Stimulated activated CD8-positive, alpha-beta memory T cell treated with anti-CD3 and anti-CD28 coated beads, Interleukin-7, amount 100 ng/mL, for 1 hour (primary cell): ENCODE measurements around the gene SEMA5B.

Experiments used
- DNase-seq, 2 donors: peaks; one replicate each; pipeline ENCODE4 v3.0.0-alpha.2; 2020; ENCODE audit warnings: low read depth in 2 of 2

SEMA5B gene

DNA sequence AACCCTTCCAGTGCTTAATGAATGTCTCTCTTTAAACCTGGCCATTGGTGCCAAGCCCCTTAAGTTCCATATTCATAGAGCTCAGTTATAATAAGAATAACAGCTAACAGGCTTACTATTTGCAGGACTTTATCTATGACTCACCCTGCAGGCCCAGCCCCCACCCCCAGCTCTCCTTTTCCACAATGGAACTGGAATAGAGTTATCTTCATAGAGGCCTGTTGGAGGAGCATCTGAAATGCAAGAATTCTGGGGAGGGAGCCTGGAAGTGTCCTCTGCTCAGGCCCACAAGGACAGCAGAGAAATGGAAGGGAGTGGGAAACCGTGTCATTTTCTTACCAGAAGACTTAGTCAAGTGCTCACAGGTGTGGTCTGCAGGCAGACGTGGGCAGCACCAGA lies 52.8 kb downstream of the SEMA5B start:
- no peak for DNase-seq

- DNase-seq: no peak
Observed at GRCh38 chr3:122973893-122974615, 53.5 kb downstream of the SEMA5B start.

DNA sequence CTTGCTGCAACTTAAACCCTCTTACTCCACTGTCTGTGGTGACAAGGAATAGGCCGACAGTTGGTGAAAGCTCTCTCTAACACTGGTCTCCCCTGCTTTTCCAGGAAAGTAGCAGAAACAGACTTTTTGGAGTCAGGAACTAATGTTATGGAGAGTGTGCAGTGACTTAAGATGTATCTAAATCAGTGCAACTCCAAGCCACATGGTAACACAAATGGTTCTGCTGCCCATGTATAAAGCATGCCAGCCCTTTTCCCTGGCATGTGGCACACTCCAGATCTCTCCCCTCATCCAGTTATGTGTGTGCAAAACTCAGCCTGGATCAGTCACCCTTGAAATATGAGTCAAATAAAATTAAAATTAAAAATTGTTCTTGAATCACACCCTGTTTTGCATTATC lies 55.4 kb downstream of the SEMA5B start:
- no peak for DNase-seq

DNA sequence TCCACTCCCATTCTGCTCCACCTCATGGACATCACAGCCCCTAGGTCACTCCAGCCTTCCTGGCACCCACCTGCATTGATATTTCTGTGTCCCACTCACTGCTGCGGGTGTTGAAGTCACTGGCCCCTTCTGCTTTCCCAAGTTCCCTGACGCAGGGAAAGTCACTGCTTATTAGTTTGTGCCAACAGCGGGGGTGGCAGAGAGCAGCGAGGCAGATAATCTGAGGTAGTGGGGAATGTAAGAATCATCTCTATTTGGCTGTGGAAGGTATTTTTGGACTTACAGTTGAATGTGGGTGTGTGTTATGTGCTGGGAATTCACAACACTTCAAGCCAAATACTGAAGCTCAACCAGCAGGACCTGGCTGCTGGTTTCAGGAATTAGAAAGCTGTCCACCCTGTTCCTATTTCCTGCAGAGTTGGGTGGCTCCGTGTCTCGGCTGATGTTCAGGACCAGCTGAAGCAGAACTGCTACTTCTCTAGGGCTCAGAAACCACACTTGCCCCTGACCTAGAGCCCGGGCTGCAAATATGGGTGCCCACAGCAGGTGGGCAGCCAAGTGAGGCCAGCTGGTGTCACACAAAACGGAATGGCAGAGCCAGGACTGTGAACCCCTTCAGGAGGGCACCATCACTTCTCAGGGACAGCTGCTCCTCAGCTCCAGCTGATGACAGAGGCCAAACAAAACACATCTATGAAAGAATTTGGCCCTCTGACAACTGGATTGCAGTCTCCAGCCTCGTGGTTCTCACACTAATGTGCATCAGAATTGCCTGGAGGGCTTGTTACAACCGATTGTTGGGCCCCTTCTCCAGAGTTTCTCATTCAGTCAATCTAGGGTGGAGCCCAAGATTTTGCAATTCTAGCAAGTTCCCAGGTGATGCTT lies 57.7 kb downstream of the SEMA5B start:
- DNase-seq: no peak

DNA sequence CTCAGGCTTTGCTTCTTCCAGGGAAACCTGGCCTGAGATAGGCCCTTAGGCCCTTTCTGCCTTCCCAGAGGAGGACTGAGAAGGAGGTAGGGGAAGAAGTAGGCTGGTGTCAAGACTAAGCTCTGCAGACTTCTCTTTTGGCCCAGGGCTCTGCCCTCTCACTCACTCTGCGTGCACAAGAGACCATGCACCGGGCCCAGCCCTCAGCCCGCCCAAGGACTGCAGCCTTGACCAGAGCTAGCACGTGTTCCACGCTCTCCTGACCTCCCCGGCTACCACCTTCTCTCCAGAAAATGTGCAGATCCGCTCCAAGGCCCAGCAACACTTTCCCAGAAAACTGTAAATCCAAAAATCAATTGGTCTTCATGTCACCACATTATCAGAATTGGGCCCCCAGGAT lies 59.8 kb downstream of the SEMA5B start:
- DNase-seq: no peak

- no peak for DNase-seq
Observed at GRCh38 chr3:122967356-122967755, 60.2 kb downstream of the SEMA5B start.

DNA sequence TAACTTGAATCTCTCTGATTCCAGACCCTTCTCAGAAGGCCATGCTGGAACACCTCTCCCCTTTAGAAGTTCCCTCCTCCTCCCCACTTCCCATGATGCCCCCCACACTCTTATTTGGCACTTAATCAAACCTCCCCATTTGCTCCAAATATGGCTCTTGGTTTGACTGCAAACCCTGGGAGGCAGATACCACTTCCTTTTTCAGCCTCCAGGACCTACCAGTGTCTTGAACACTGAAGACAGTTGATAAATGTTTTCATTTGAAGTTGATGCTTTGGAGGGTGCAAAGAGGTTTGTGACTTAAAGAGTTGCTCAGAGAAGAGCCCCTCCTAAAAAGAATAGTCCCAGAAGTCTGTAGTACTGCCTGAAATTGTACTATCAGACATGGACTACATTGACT lies 61.5 kb downstream of the SEMA5B start:
- no peak for DNase-seq

- DNase-seq: no peak
Observed at GRCh38 chr3:122964811-122965210, 62.8 kb downstream of the SEMA5B start.

GRCh38 chr3:122962149-122962548 lies 65.4 kb downstream of the SEMA5B start:
- no peak for DNase-seq

GRCh38 chr3:122961146-122961545 lies 66.4 kb downstream of the SEMA5B start:
- no peak for DNase-seq

DNA sequence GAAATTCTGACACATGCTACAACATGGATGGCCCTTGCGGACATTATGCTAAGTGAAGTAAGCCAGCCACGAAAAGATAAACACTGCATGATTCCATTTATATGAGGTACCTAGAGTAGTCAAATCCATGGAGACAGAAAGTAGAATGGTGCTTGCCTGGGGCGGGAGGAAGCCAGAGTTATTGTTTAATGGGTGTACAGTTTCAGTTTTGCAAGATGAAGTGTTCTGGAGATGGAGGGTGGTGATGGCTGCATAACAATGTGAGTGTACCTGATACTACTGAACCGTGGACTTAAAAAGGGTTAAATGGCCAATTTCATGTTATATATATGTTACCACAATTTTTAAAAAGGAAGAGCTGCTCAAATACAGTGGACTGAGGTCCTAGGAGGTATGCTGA lies 66.9 kb downstream of the SEMA5B start:
- no peak for DNase-seq

GRCh38 chr3:122959339-122959738 lies 68.2 kb downstream of the SEMA5B start:
- DNase-seq: no peak

DNA sequence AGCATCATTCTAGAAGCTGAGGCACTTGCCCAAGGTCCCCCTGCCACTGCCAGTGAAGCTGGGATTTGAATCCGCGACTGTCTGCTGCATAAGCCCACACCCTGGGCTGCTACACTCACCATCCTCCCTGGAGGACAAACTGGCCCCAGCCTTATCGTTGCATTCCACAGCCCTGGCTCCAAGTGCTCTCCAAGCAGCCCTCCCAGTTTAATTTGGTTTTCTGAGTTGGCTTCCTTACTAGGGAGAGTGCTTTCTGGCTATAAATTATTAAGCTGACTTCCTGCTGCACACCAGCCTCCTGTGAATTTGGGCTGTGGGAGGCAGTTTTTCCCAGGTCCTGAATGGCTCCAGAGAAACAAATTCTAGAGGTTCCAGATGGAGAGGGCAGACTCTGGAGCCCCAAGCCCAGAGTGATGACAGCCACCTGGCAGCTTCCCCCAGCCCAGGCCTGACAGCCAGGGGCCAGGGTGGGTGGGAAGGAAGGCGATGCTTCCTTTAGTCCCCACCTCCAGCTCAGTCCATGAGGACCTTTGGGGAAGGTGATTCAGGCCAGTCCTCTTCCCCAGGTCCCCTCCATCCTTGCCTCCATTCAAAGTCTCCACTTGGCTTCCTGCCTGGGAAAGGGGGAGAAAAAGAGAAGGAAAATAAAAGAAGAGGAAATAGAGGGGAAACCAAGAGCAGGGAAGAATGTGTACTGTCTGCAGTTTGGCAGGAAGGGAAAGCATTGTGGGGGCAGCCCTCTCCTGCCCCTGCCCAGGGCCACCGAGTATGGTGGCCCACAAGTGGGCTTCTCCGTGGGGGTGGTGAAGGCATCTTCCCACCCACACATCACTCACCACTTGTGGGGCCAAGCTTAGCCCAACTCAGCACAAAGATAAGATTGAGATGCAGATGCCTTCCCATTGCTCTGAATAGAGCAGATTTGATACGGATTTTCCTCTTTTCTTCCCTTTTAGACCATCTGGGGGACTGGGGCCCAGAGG lies 69.6 kb downstream of the SEMA5B start:
- no peak for DNase-seq

- DNase-seq: no peak
Observed at GRCh38 chr3:122956693-122957455, 70.7 kb downstream of the SEMA5B start.

DNA sequence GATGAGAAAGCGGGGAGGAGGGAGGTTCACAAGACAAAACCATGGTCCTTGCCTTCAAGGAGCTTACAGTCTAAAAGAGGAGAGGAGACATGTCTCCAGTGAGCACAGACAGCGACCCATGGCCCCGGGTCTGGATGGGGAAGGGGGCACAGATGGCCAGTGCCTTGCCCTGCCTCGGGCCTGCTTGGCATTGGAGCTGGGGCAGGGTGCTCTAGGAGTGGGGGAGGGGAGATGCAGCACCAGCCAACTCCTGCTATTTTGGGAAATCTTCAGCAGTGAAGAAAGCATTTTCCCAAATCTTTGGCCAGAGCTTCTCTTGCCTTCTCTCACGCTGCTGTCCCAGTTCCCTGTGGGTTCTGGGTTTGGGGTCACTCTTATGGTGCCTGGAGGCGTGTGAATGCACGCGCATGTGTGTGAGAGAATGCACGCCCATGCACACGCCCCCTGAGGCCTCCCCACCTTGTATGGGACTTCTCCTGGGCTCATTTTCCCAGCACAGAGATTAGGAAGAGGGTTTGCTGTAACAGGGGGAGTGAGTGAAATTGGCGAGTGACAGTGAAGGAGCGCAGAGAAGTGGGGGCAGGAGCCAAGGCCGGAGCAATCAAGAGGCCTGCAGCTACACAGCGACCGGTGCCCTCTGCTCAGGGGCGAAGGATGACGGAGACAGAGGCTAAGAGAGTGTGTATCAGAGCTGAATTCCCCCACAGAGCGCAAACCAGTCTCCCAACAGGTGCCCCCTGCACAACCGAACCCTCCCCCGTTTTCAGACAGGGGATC lies 71.5 kb downstream of the SEMA5B start:
- no peak for DNase-seq

DNA sequence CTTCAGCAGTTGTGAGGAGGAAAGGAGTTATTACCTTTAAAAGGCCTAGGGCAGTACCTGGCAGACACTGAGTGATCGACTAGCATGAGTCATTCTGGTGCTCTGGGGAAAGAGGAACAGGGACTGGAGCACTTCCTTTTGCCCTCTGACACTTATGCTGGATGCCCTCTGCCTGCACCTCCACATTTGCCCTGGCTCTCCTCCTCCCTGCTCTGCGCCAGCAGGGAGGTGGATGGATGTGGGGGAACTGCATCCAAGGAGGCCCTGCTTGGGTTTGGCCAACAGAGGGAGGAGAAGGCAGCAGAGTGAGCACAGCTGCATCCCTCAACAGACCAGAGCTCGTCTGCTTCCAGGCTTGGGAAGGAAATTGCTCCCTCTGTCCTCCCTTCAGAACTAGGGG lies 75.0 kb downstream of the SEMA5B start:
- DNase-seq: no peak

- no peak for DNase-seq
Observed at GRCh38 chr3:122948408-122948807, 79.2 kb downstream of the SEMA5B start.

DNA sequence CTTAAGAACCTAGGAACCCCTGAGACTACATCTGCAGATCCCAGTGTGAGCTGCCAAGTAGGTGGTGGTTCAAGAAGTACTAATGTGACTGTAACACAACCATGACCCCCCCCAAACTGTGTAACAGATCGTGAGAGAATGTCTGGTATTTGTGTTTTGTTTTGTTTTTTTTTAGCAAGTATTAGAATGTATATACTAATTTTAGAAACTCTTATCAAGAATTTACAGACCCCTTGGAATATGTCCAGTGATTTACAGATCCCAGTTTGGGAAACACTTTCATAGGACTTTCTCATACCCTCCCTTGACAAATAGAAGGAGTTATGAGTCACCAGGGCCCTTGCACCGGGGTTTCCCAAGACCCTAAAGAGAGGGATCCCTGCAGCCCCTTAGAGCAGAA lies 79.8 kb downstream of the SEMA5B start:
- DNase-seq: no peak

GRCh38 chr3:122947196-122947595 lies 80.4 kb downstream of the SEMA5B start:
- no peak for DNase-seq

DNA sequence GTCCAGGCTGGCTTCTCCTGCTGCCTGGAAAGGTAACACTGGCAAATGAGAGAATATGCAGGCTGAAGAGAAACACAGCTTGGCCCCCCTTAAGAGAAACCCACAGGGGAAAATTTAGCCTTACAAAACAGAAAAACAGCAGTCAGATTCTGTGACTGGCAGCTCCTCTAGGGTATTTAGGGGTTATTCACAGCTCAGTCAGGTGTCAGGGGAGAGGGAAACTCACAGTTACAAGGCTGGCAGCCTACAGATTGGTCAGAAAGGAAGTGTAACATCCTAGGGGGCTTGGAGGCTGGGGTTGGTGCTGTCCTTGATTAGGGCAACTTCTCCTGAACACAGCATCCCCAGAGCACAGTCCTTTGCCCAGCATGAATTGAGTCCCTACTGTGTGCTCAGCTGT lies 81.4 kb downstream of the SEMA5B start:
- DNase-seq: no peak
